HUES48 (cell line): ENCODE data around the gene SPATA46.

Experiments used
- H3K27ac ChIP-seq: one replicate; pipeline ENCODE4 v1.7.0; 2013; ENCODE audit warnings: low read depth, low read length, inconsistent platforms
- H3K27me3 ChIP-seq: 2 replicates; pipeline ENCODE4 v1.6.1; 2013; ENCODE audit warnings: mild to moderate bottlenecking, low read length; ENCODE audit not compliant: control insufficient read depth, insufficient read depth
- H3K36me3 ChIP-seq: 2 replicates; pipeline ENCODE4 v1.6.1; 2013; ENCODE audit warnings: low read length; ENCODE audit not compliant: control insufficient read depth, insufficient read depth
- H3K4me1 ChIP-seq: 2 replicates; pipeline ENCODE4 v1.6.1; 2013; ENCODE audit warnings: mild to moderate bottlenecking, low read length; ENCODE audit not compliant: control insufficient read depth, insufficient read depth
- H3K4me3 ChIP-seq: 2 replicates; pipeline ENCODE4 v1.5.1; 2013; ENCODE audit warnings: mild to moderate bottlenecking, low read depth, low read length
- H3K9ac ChIP-seq: 2 replicates; pipeline ENCODE4 v1.6.1; 2013; ENCODE audit warnings: mild to moderate bottlenecking, low read depth, low read length, moderate library complexity
- H3K9me3 ChIP-seq: 2 replicates; pipeline ENCODE4 v1.6.1; 2013; ENCODE audit warnings: low read length; ENCODE audit not compliant: control insufficient read depth, insufficient read depth

The SPATA46 gene

DNA sequence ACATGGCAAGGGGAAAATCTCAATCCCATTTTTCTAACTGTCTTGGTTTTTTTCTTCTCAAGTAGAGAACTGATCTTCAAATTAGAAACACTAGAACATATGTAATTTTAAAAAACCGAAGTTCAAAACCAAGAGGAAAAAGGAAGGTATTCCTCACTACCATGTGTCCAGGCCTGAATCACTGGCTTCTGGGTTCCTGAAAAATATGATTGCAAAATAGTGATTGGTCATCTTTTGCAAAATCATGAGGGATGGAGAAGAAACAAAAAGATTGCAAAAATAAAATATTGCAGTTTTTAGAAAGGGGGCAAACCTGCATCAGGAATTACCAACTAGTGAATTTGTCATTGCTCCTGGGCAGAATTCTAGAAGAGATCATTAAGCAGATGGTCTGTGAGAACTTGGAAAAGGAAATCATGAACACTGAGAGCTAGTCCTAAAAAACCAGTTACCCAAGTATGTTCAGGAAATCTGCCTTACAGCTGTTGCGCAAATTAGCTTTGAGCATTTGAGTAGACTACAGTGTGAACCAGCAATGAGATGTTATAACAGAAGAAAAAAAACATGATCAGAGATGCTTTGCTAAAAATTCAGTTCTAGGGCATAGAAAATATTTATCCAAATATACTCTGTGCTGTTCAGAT lies 49.4 kb downstream of the SPATA46 start:
- Histone ChIP-seq H3K27ac (no peak overlapping the region), H3K9ac (no peak overlapping the region), H3K9me3 (no peaks in the 10 kb centered on the region), H3K36me3 (no peaks in the 10 kb centered on the region), H3K4me3 (no peak overlapping the region), H3K4me1 (no peaks in the 10 kb centered on the region), H3K27me3 (no peaks in the 10 kb centered on the region)

DNA sequence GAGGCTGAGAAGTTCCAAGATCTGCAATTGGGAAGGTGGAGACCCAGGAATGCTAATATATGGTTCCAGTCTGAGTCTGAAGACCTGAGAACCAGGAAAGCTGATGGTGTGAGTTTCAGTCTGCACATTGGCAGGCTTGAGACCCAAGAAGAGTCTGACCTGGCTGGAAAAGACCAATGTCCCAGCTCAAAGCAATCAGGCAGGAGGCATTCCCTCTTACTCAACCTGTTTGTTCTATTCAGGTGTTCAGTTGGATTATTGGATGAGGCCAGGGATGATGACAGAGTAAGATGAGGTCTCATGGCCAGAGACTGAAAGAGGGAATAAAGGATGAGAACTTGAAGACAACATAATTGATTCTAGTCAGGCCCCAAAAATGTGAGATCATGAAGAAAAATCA lies 50.1 kb downstream of the SPATA46 start:
- H3K4me3 ChIP-seq, result no peak overlapping the region
- H3K4me1 ChIP-seq, result no peaks in the 10 kb centered on the region
- H3K27ac ChIP-seq, result no peak overlapping the region
- H3K9me3 ChIP-seq, result no peaks in the 10 kb centered on the region
- no peaks in the 10 kb centered on the region for H3K27me3 ChIP-seq
- no peaks in the 10 kb centered on the region for H3K36me3 ChIP-seq
- no peak overlapping the region for H3K9ac ChIP-seq

DNA sequence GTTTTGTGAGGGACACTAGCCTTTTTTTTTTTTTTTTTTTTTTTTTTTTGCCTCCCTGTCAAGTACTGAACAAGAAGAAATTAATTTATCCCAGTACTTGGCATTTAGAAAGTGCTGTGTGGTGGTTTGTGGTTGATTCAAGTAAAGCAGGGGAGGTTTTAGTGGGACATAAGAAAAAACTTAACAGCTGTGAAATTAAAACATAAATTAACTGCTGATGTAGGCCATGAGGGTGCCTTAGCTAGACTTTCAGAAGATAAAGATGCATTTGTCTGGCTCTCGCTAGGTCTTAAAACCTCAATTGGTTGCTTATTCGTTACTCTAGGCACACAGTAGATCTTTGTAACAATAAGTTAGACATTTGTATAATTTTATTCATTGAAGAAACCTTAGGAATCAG lies 52.3 kb downstream of the SPATA46 start:
- Histone ChIP-seq H3K4me1 (no peaks in the 10 kb centered on the region), H3K27me3 (no peaks in the 10 kb centered on the region), H3K27ac (no peak overlapping the region), H3K4me3 (no peak overlapping the region), H3K36me3 (no peaks in the 10 kb centered on the region), H3K9me3 (no peaks in the 10 kb centered on the region), H3K9ac (no peak overlapping the region)
